Neuronal stem cell (in vitro differentiated cells): ENCODE results near the gene TAS1R2.

ENCODE experiments used
- DNase-seq: peaks from one replicate; pipeline ENCODE4 v3.0.0-alpha.2; 2013; ENCODE audit warnings: low spot score
- H2AFZ ChIP-seq: one replicate; pipeline ENCODE4 v1.6.1; 2013; ENCODE audit warnings: mild to moderate bottlenecking, low read length, inconsistent platforms
- H2AK5ac ChIP-seq: 2 replicates; pipeline ENCODE4 v1.6.1; 2013; ENCODE audit warnings: low read depth, mild to moderate bottlenecking, inconsistent platforms, low read length, moderate library complexity, mixed read lengths
- H2BK120ac ChIP-seq: 2 replicates; pipeline ENCODE4 v1.6.1; 2013; ENCODE audit warnings: low read depth, mild to moderate bottlenecking, inconsistent platforms, low read length, moderate library complexity, mixed read lengths
- H2BK12ac ChIP-seq: one replicate; pipeline ENCODE4 v1.6.1; 2013; ENCODE audit warnings: low read length, inconsistent platforms
- H2BK15ac ChIP-seq: 2 replicates; pipeline ENCODE4 v1.6.1; 2013; ENCODE audit warnings: mild to moderate bottlenecking, low read length, inconsistent platforms, mixed read lengths
- H2BK5ac ChIP-seq: one replicate; pipeline ENCODE4 v1.6.1; 2013; ENCODE audit warnings: inconsistent platforms, mild to moderate bottlenecking, low read length, moderate library complexity
- H3K14ac ChIP-seq: one replicate; pipeline ENCODE4 v1.6.1; 2013; ENCODE audit warnings: low read length, inconsistent platforms
- H3K18ac ChIP-seq: 2 replicates; pipeline ENCODE4 v1.6.1; 2013; ENCODE audit warnings: low read length, inconsistent platforms
- H3K23ac ChIP-seq: 2 replicates; pipeline ENCODE4 v1.6.1; 2013; ENCODE audit warnings: low read depth, mild to moderate bottlenecking, mixed read lengths, low read length, inconsistent platforms; ENCODE audit not compliant: poor library complexity
- H3K27ac ChIP-seq: replicated peaks from 3 replicates; pipeline ENCODE4 v1.5.1; 2013; ENCODE audit warnings: low read length, inconsistent platforms
- H3K27me3 ChIP-seq, 3 experiments: 2 replicates each; pipeline ENCODE4 v1.6.1; 2013; ENCODE audit warnings: low read length in 3 of 3, mild to moderate bottlenecking in 2 of 3, inconsistent platforms in 1 of 3, low read depth in 1 of 3, mixed read lengths in 1 of 3, moderate library complexity in 1 of 3; ENCODE audit not compliant: control insufficient read depth in 3 of 3, insufficient read depth in 3 of 3
- H3K36me3 ChIP-seq, 2 donors: replicated peaks in 1 of 2; 2 replicates each; pipeline ENCODE4 v1.6.1; 2013; ENCODE audit warnings: low read length in 2 of 2; ENCODE audit not compliant: control insufficient read depth in 2 of 2, insufficient read depth in 2 of 2
- H3K4ac ChIP-seq: 2 replicates; pipeline ENCODE4 v1.6.1; 2013; ENCODE audit warnings: inconsistent platforms, mild to moderate bottlenecking, low read length, moderate library complexity
- H3K4me1 ChIP-seq, 2 donors: 1 replicate in 1 of 2; 2 replicates in 1 of 2; pipeline ENCODE4 v1.6.1; 2013; ENCODE audit warnings: low read length in 2 of 2, low read depth in 1 of 2; ENCODE audit not compliant: control insufficient read depth in 2 of 2, insufficient read depth in 1 of 2
- H3K4me2 ChIP-seq: one replicate; pipeline ENCODE4 v1.6.1; 2013; ENCODE audit warnings: mild to moderate bottlenecking, low read length, inconsistent platforms; ENCODE audit not compliant: insufficient read depth, poor library complexity, severe bottlenecking
- H3K4me3 ChIP-seq, 2 donors: 2 replicates each; pipeline ENCODE4 v1.5.1; 2013; ENCODE audit warnings: low read length in 2 of 2, mild to moderate bottlenecking in 2 of 2, inconsistent platforms in 1 of 2, moderate library complexity in 1 of 2
- H3K79me1 ChIP-seq: one replicate; pipeline ENCODE4 v1.6.1; 2013; ENCODE audit warnings: low read depth, mild to moderate bottlenecking, inconsistent platforms, low read length, moderate library complexity
- H3K9ac ChIP-seq: one replicate; pipeline ENCODE4 v1.6.1; 2013; ENCODE audit warnings: mild to moderate bottlenecking, low read depth, low read length, inconsistent platforms; ENCODE audit not compliant: poor library complexity
- H3K9me3 ChIP-seq, 2 donors: replicated peaks in 1 of 2; 2 replicates each; pipeline versions ENCODE3 to v1.6.1; 2013; ENCODE audit warnings: low read length in 2 of 2, mild to moderate bottlenecking in 2 of 2, inconsistent platforms in 1 of 2, low read depth in 1 of 2, mixed read lengths in 1 of 2, moderate library complexity in 1 of 2; ENCODE audit not compliant: control insufficient read depth in 2 of 2, insufficient read depth in 1 of 2
- H4K8ac ChIP-seq: one replicate; pipeline ENCODE4 v1.6.1; 2013; ENCODE audit warnings: low read depth, mild to moderate bottlenecking, inconsistent platforms, low read length, moderate library complexity
- H4K91ac ChIP-seq: one replicate; pipeline ENCODE4 v1.6.1; 2013; ENCODE audit warnings: low read length, low read depth, mild to moderate bottlenecking, inconsistent platforms; ENCODE audit not compliant: poor library complexity
- WGBS, 2 donors: extraction: QIAGEN DNeasy Blood & Tissue Kit; methylation state at CpG; one replicate each; pipeline ENCODE4 v1.1.7; 2013; ENCODE audit warnings: missing lambda C conversion rate in 2 of 2, mixed read lengths in 1 of 2; ENCODE audit not compliant: insufficient read length in 2 of 2, insufficient replicate concordance in 1 of 2; ENCODE audit errors: extremely low coverage in 2 of 2; 5-methylcytosine and 5-hydroxymethylcytosine counted together

TAS1R2 gene

GRCh38 chr1:18901147-18901951, 41.9 kb upstream of the TAS1R2 start:
- Histone ChIP-seq H3K79me1 (no peaks in the 10 kb centered on the region), H3K27ac (no peak overlapping the region)
- DNase-seq, result no peak

GRCh38 chr1:18900303-18900841, 40.9 kb upstream of the TAS1R2 start:
- no peak for DNase-seq
- Histone ChIP-seq H4K8ac (no peak overlapping the region), H3K4me2 (no peak overlapping the region), H2BK5ac (no peak overlapping the region), H3K23ac (no peak overlapping the region), H3K14ac (no peak overlapping the region), H3K27ac (no peak overlapping the region), H3K4ac (no peak overlapping the region), H3K9ac (no peak overlapping the region), H2BK15ac (no peak overlapping the region), H3K79me1 (no peaks in the 10 kb centered on the region), H4K91ac (no peak overlapping the region), H2BK12ac (no peak overlapping the region), H3K18ac (no peak overlapping the region), H2AFZ (no peak overlapping the region), H3K9me3 (no peaks in the 10 kb centered on the region), H2AK5ac (no peak overlapping the region), H3K4me1 (peaks cover 0 to 5% of the 10 kb centered on the region in 2 donors), H3K4me3 (no peak overlapping the region), H3K27me3 (no peaks in the 10 kb centered on the region), H2BK120ac (no peak overlapping the region), H3K36me3 (peaks cover 3 to 5% of the 10 kb centered on the region in 2 donors)
- WGBS, 2 donors, result no CpG with 5 or more reads among the region's 10 CpGs

More at GRCh38 chr1:18901147-18901951, 41.9 kb upstream of the TAS1R2 start:
- no peak overlapping the region for H4K8ac ChIP-seq
- H3K23ac ChIP-seq, result peak overlapping the region; percentile 25
- H3K9me3 ChIP-seq, result no peaks in the 10 kb centered on the region
- peak overlapping the region; percentile 61 for H3K9ac ChIP-seq
- H3K4ac ChIP-seq, result no peak overlapping the region
- no peak overlapping the region for H2AK5ac ChIP-seq
- H3K4me3 ChIP-seq, result peak overlapping the region; percentile 1 to 57
- no peak overlapping the region for H2BK15ac ChIP-seq
- H3K4me1 ChIP-seq, result peaks cover 0 to 5% of the 10 kb centered on the region in 2 donors
- peaks cover 3 to 5% of the 10 kb centered on the region in 2 donors for H3K36me3 ChIP-seq
- no CpG with 5 or more reads among the region's 9 CpGs for WGBS, 2 donors
- H2BK12ac ChIP-seq, result no peak overlapping the region
- peak overlapping the region; percentile 81 for H3K4me2 ChIP-seq
- no peak overlapping the region for H3K18ac ChIP-seq
- peak overlapping the region; percentile 95 for H2AFZ ChIP-seq
- H2BK120ac ChIP-seq, result no peak overlapping the region
- no peaks in the 10 kb centered on the region for H3K27me3 ChIP-seq
- no peak overlapping the region for H2BK5ac ChIP-seq
- no peak overlapping the region for H3K14ac ChIP-seq
- no peak overlapping the region for H4K91ac ChIP-seq

DNA sequence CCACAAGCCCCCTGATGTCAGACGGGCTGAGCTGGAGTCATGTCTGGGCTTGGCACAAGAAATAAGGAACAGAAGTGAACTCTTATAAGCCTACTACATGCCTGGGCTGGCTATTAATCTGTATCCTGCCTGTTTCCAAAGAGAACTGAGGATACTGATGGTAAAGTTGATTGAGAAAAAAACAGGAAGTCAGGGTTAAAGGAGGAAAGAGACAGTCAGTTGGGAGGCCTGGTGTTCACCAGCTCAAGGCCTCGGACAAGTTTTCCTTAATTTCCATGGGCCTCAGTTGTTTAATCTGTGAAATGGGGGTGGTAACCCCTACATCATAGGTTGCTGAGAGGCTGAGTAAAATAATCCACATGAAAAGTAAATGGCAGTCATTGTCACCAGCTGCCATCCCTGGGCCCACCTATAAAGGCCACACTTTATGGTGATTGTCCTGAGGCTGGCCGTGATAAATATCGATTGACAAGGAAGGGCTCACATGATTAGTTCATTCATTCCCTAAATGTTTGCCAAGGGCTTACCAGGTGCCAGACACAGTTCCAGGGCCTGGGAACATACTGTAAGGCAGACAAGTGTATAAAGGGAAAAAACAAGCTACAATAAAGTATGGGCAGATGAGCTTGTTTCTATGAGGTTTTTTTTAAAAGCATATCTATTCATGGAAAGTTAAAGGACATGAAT, 40.0 kb upstream of the TAS1R2 start:
- Histone ChIP-seq H3K4me3 (no peak overlapping the region), H2BK120ac (no peak overlapping the region), H2AFZ (no peak overlapping the region), H3K9ac (no peak overlapping the region), H3K23ac (no peak overlapping the region), H2BK12ac (no peak overlapping the region), H3K9me3 (no peaks in the 10 kb centered on the region), H2AK5ac (no peak overlapping the region), H3K18ac (no peak overlapping the region), H3K4me2 (no peak overlapping the region), H3K4ac (no peak overlapping the region), H4K8ac (no peak overlapping the region), H2BK15ac (no peak overlapping the region), H3K4me1 (peaks cover 0 to 5% of the 10 kb centered on the region in 2 donors), H3K14ac (no peak overlapping the region), H3K27ac (no peak overlapping the region), H2BK5ac (no peak overlapping the region), H3K27me3 (no peaks in the 10 kb centered on the region), H3K79me1 (no peaks in the 10 kb centered on the region), H3K36me3 (peaks cover 3 to 5% of the 10 kb centered on the region in 2 donors), H4K91ac (no peak overlapping the region)
- WGBS, 2 donors, result no CpG with 5 or more reads among the region's 4 CpGs
- DNase-seq, result no peak

GRCh38 chr1:18898567-18898966, 39.1 kb upstream of the TAS1R2 start:
- Histone ChIP-seq H2BK5ac (no peak overlapping the region), H3K23ac (no peak overlapping the region), H2AFZ (no peak overlapping the region), H3K4me2 (no peak overlapping the region), H2BK12ac (no peak overlapping the region), H3K4me1 (peaks cover 0 to 5% of the 10 kb centered on the region in 2 donors), H3K79me1 (no peaks in the 10 kb centered on the region), H3K36me3 (peaks cover 3 to 5% of the 10 kb centered on the region in 2 donors), H3K9ac (no peak overlapping the region), H4K91ac (no peak overlapping the region), H3K4ac (no peak overlapping the region), H2BK15ac (no peak overlapping the region), H4K8ac (no peak overlapping the region), H3K14ac (no peak overlapping the region), H3K27me3 (no peaks in the 10 kb centered on the region), H3K18ac (no peak overlapping the region), H3K9me3 (no peaks in the 10 kb centered on the region), H3K4me3 (no peak overlapping the region), H3K27ac (no peak overlapping the region), H2BK120ac (no peak overlapping the region), H2AK5ac (no peak overlapping the region)
- DNase-seq, result no peak
- no CpG with 5 or more reads among the region's 8 CpGs for WGBS, 2 donors
